ENCODE results near the gene INPP5A. TPM values are rescaled to one million over a fixed set of nuclear protein-coding genes. Genes with fewer than 3 reads are reported as not detected.

The INPP5A gene
- polyA plus RNA-seq, 3 donors from 2014 or later = 0.30 to 1.7 (median 0.48) TPM

DNA sequence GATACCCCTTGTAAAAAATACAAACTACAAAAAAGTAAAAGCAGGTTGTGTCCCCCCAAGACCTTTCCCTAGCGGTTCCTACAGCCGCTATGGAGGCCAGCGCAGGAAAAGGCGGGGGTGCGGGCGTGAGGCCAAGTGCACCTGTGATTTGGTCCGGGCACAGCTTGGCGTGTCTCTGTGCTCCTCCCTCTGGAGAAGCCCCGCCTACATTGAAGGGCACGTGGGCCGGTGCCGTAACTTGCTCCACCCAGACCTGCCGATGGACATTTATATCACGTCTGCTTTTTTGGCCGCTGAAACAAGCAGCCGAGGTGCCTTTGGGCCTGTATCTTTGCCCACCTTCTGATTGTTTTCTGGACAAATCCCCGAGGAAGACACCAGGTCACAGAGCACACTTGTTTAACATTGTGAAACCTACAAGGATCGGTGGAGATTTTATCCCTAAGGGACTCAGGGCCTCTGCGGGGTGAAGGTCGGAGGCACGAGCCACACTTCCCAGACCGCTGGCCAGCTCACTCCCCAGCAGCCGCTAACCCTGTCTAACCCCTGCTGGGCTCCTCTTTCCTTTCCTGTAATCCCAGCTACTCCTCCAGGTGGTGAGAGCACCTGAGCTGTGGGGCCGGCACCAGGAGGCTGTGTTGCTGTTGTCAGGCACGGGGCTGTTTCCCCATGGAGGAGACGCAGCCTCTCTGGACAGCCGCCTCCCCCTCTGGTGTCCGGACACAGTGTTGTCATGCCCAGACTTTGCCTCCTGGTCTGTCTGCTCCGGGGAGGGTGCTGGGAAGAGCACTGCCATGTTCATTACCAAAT, 18.8 kb upstream of the INPP5A start:
- Mint-ChIP-seq H3K36me3 (no peaks in the 10 kb centered on the region), H3K4me3 (no peak overlapping the region), H3K9me3 (no peaks in the 10 kb centered on the region), H3K4me1 (no peaks in the 10 kb centered on the region), H3K27ac (no peak overlapping the region), H3K27me3 (ENCODE audit: low read depth in 3 of 3) (no peaks in the 10 kb centered on the region)
- no peak for DNase-seq

DNA sequence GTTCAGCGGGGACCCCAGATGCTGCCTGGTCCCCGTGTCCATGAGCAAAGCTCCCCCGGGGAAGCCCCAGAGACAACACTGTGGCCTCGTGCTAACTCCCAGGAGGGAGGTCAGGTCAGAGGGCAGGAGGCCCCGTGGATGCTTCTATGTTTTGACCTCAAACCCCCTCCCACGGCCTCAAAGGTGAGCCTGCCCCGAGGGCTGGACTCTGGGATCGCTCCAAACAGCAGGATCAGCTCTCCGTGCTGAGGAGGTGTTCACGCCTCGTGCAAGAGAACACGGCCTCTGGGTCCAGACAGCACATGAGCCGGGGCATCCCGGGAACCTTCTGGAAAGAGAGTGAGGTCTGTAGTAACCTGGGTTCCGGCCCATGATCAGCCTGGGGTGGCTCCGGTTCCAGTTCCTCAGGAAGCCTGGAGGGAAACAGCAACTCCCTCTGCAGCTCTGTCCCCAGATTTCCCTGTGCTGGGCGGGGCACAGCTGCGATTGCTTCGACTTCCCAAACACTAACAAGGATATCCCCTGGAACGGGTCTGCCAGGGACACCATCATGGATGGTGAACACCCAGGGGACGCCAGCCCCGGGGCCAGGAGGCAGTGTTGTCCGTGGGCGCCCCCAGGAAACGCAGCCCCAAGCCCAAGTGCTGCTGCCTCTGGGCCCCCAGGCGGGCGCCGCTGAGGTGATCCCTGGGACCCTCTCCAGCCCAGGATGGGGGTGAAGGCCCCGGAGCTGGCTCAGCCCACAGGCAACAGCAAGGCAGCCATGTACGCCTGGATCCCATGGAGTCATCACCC, 18.0 kb upstream of the INPP5A start:
- H3K9me3 Mint-ChIP-seq = no peaks in the 10 kb centered on the region
- DNase-seq = no peak
- no peak overlapping the region for H3K27ac Mint-ChIP-seq

GRCh38 chr10:132520177-132520811, 17.3 kb upstream of the INPP5A start:
- Mint-ChIP-seq H3K4me3 (no peak overlapping the region), H3K4me1 (no peaks in the 10 kb centered on the region), H3K27me3 (ENCODE audit: low read depth in 3 of 3) (peaks cover 0 to 2% (median 0%) of the 10 kb centered on the region in 3 donors), H3K9me3 (no peaks in the 10 kb centered on the region), H3K27ac (no peak overlapping the region), H3K36me3 (no peaks in the 10 kb centered on the region)
- no peak for DNase-seq

More for the DNA sequence above, 18.0 kb upstream of the INPP5A start:
- no peaks in the 10 kb centered on the region for H3K36me3 Mint-ChIP-seq
- H3K4me1 Mint-ChIP-seq = no peaks in the 10 kb centered on the region
- H3K27me3 Mint-ChIP-seq (ENCODE audit: low read depth in 3 of 3) = no peaks in the 10 kb centered on the region
- no peak overlapping the region for H3K4me3 Mint-ChIP-seq

GRCh38 chr10:132521041-132521465, 16.5 kb upstream of the INPP5A start:
- Mint-ChIP-seq H3K4me3 (no peak overlapping the region), H3K27ac (no peak overlapping the region), H3K27me3 (ENCODE audit: low read depth in 3 of 3) (peaks cover 0 to 2% (median 0%) of the 10 kb centered on the region in 3 donors), H3K36me3 (no peaks in the 10 kb centered on the region), H3K9me3 (no peaks in the 10 kb centered on the region), H3K4me1 (no peaks in the 10 kb centered on the region)
- no peak for DNase-seq

DNA sequence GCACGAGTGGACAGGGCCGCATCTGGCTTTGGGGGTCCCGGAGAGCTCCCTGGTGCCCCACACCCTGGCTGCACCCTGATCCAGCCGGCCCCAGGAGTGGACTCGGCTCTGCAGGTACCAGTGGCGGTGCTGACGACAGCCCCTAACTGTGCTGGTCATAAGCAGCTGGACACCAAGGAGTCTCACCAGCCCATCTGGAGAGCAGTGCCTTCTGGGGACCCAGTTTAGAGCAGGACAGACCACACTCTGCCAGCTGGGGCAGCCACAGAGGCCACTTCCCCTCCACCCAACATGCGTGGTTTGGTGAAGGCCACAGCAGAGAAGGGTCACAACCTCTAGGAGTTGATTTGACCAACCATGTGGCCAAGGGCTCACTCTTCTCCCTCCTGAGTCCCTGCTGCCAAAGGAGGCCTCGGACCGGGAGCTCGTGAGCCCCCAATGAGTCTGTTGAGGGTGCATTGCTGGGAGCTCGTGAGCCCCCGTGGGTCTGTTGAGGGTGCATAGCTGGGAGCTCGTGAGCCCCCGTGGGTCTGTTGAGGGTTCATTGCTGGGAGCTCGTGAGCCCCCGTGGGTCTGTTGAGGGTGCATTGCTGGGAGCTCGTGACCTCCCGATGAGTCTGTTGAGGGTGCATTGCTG, 16.0 kb upstream of the INPP5A start:
- Mint-ChIP-seq H3K36me3 (no peaks in the 10 kb centered on the region), H3K27ac (no peak overlapping the region)

DNA sequence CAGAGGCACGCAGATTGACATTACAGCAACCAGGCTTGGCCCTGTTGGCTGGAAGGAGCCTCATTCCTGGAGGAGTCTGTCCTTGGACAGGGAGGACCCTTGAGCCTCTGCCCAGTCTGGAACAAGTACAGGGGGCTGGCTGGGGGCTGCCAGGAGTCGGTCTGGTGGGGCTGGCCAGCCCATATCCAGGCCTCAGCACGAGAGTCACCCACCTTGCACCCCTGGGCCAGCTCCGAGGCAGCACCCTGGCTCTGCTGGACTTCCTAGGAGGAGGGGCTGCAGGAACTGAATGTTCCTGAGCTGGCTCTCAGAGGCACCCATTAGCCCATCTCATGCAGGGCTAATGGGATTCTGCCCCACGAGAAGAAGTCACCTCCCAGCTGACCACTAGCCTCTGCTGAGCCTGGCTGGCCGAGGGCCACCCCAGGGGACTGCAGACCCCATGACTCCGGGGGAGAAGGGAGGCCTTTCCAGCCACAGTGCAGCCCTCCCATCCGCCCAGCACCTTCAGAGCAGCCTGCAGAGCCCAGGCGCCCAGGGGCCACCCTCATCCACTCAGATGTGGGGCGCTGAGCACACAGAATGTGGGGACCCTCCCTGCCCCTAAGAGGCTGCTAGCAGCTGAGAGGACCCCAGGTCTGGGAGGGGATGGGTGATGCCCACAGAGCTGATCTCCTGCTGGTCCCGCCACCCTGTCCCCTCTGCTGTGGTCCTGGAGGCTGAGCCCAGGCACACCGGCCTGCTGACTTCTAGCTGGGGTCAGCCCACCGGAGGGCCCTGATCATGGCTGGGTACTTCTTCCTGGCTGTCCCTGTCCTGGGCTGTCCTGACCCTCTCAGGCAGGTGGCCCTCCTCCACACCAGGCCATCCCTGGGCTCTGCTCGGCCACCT, 14.8 kb upstream of the INPP5A start:
- no peak overlapping the region for H3K27ac Mint-ChIP-seq
- peaks cover 0 to 8% (median 2%) of the 10 kb centered on the region in 3 donors for H3K27me3 Mint-ChIP-seq (ENCODE audit: low read depth in 3 of 3)
- no peak for DNase-seq
- H3K4me3 Mint-ChIP-seq = no peak overlapping the region
- no peaks in the 10 kb centered on the region for H3K36me3 Mint-ChIP-seq
- H3K4me1 Mint-ChIP-seq = no peaks in the 10 kb centered on the region
- no peaks in the 10 kb centered on the region for H3K9me3 Mint-ChIP-seq

More for the DNA sequence above, 16.0 kb upstream of the INPP5A start:
- Mint-ChIP-seq H3K4me3 (no peak overlapping the region), H3K27me3 (ENCODE audit: low read depth in 3 of 3) (peaks cover 0 to 2% (median 2%) of the 10 kb centered on the region in 3 donors), H3K4me1 (no peaks in the 10 kb centered on the region), H3K9me3 (no peaks in the 10 kb centered on the region)
- DNase-seq = no peak

GRCh38 chr10:132523561-132524442, 13.8 kb upstream of the INPP5A start:
- Mint-ChIP-seq H3K27ac (peak overlapping the region in 2 of 6 donors; percentile 30 to 32), H3K36me3 (no peaks in the 10 kb centered on the region)

GRCh38 chr10:132524443-132525285, 12.9 kb upstream of the INPP5A start:
- Mint-ChIP-seq H3K27ac (peak overlapping the region in 1 of 6 donors; percentile 30), H3K4me1 (no peaks in the 10 kb centered on the region), H3K27me3 (ENCODE audit: low read depth in 3 of 3) (peaks cover 0 to 8% (median 7%) of the 10 kb centered on the region in 3 donors)

More at GRCh38 chr10:132523561-132524442, 13.8 kb upstream of the INPP5A start:
- H3K27me3 Mint-ChIP-seq (ENCODE audit: low read depth in 3 of 3) = peaks cover 0 to 8% (median 7%) of the 10 kb centered on the region in 3 donors
- no peaks in the 10 kb centered on the region for H3K9me3 Mint-ChIP-seq
- H3K4me1 Mint-ChIP-seq = no peaks in the 10 kb centered on the region
- H3K4me3 Mint-ChIP-seq = no peak overlapping the region
- no peak for DNase-seq

GRCh38 chr10:132526676-132527075, 10.9 kb upstream of the INPP5A start:
- H3K36me3 Mint-ChIP-seq = peaks cover 0 to 3% (median under 1%) of the 10 kb centered on the region in 3 donors
- H3K4me3 Mint-ChIP-seq = no peak overlapping the region
- no peak for DNase-seq
- no peaks in the 10 kb centered on the region for H3K4me1 Mint-ChIP-seq
- peaks cover 0 to 8% (median 7%) of the 10 kb centered on the region in 3 donors for H3K27me3 Mint-ChIP-seq (ENCODE audit: low read depth in 3 of 3)
- H3K27ac Mint-ChIP-seq = no peak overlapping the region
- peaks cover 2 to 7% (median 3%) of the 10 kb centered on the region in 6 donors for H3K9me3 Mint-ChIP-seq

More at GRCh38 chr10:132524443-132525285, 12.9 kb upstream of the INPP5A start:
- no peaks in the 10 kb centered on the region for H3K36me3 Mint-ChIP-seq
- DNase-seq = no peak
- H3K4me3 Mint-ChIP-seq = no peak overlapping the region
- H3K9me3 Mint-ChIP-seq = no peaks in the 10 kb centered on the region

GRCh38 chr10:132527339-132528063, 10.1 kb upstream of the INPP5A start:
- Mint-ChIP-seq H3K4me3 (no peak overlapping the region), H3K27ac (no peak overlapping the region), H3K4me1 (no peaks in the 10 kb centered on the region), H3K27me3 (ENCODE audit: low read depth in 3 of 3) (peaks cover 0 to 8% (median 7%) of the 10 kb centered on the region in 3 donors), H3K36me3 (peaks cover 0 to 5% (median 4%) of the 10 kb centered on the region in 3 donors), H3K9me3 (peaks cover 2 to 9% (median 7%) of the 10 kb centered on the region in 6 donors)
- no peak for DNase-seq
